Stimulated activated CD8-positive, alpha-beta memory T cell treated with anti-CD3 and anti-CD28 coated beads, Interleukin-4, amount 100 ng/mL, for 1 hour (primary cell): Measurements from ENCODE around the gene NUDC.
"Not testable (repeated sequence)": the region's sequence is repeated elsewhere in the genome, so short reads cannot be mapped to it uniquely, and the experiment has no call there.

Experiments
- DNase-seq, 2 donors: peaks; one replicate each; pipeline ENCODE4 v3.0.0-alpha.2; 2020; ENCODE audit warnings: low read depth in 2 of 2, low spot score in 1 of 2

NUDC gene

DNA sequence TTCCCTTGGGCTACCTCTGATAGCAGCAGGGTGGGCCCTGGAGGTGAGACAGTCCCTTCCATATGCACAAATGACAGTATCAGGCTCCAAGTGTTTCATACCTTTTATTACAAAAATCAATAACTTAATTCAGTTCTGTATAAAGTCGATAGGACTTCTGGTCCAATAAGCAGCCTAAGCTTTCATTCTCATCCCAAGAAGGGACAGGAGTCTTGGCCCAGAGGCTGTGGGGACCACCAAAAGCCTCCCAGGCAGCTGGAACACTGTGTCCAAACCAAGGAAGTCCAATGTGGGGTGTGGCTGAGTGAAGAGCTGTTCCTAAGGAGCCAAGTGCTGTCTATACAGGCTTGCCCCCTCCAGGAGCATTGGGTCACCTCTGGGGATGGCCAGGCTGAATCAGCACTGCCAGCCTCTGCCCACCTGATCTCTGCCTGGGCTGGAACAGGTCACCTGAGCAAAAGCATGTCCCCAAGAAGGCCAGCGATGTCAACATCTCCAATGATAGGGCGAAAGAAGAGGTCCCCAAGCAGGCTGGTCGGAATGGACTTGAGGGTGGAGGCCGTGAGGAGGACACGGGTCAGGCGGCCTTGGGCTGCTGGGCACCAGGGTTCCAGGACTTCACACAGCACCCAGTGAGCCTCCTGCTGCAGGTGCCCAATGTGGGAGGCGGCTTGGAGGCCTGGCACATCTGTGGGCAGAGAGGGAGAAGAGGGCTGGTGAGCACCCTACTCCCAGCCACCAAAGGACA, 10.0 kb upstream of the NUDC start:
- no peak for DNase-seq

- DNase-seq = no peak
Measured at GRCh38 chr1:26912147-26912490, 9.4 kb upstream of the NUDC start.

GRCh38 chr1:26913389-26913753, 8.2 kb upstream of the NUDC start:
- DNase-seq = no peak

DNA sequence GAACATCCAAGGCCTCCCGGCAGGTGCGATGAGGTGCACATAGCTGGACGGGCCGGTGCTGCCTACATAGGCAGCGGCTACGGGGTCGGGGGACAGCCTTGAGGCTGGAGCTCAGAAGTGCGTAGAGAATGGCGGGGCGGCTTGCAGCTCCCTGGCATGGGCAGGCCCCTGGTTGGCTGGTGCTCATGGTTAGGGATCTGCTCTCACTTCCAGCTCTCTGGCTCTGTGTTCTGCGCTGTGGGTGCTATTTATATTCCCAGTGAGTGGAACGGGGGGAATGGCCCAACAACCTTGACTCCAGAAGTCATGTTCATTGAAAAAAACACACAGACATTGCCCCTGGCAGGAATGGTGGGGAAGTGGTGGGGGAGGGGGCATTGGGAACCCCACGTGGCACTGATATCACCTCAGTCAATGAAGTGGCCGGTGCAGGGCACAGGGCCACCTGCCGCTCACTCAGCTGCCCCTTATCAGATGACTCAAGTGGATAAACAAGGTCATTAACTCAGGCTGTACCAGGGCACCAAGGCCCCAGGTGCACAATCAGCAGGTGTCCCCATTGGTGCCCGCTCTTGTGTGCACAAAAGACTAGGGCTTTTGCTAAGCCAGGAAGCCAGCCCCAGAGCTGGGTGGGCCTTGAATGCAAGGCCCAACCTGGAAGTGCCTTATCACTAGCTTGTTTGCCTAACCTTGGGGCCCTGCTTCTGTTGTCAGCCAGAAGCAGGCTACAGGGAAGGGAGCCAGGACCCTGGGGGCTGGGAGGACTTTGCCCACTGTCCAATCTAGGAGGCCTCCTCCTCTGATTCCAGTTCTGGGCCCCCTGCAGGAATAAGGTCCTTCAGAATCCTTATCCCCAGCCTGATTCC, 7.6 kb upstream of the NUDC start, which contains the start of gene NR0B2:
NR0B2 (minus strand) TSS at position 222 of the 866 bp plus-strand sequence; CDS start at position 187, 35 bp downstream.
- no peak for DNase-seq

- no peak for DNase-seq
Measured at GRCh38 chr1:26915204-26915842, 6.2 kb upstream of the NUDC start.

DNA sequence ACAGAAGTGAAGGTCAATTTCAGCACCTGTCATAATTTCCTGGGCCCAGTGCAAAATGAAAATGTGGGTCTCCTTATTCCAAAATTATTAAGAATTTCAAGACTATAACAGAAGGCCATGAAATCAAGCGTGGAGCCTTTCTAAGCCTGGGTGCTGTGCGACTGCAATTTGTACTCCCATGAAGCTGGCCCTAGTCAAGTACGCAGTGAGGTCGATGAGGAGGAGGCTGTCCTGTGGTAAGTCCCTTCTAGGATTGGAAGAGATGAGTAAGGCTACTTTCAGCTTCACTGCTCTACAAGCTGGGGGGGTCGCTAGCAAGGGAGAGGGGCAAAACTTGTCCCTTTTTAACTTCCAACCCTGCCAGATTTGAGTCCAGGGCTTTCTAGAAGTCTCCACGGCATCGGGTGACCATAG, 410 bp upstream of the NUDC start:
- no peak for DNase-seq

GRCh38 chr1:26922431-26922729, 837 bp downstream of the NUDC start:
- no peak for DNase-seq

GRCh38 chr1:26922901-26923300, 1.4 kb downstream of the NUDC start:
- DNase-seq = no peak

DNA sequence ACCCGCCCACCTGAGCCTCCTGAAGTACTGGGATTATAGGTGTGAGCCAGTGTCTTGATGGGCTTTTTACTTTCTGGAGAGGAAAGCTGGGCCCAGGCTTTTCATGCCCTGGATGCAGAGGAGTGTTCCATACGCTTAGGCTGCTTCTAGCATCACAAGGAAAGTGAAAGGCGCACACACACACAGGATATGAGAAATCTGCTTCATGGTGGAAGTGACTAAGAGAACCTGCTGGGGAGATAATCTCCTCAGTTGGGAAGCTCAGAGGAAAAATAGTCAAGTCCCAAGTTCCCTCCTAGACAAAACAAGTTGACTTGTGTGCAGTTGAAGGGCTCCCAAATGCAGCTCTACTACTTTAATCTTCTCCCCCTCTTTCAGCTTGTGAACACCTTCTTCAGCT, 2.2 kb downstream of the NUDC start:
- DNase-seq = no peak

DNA sequence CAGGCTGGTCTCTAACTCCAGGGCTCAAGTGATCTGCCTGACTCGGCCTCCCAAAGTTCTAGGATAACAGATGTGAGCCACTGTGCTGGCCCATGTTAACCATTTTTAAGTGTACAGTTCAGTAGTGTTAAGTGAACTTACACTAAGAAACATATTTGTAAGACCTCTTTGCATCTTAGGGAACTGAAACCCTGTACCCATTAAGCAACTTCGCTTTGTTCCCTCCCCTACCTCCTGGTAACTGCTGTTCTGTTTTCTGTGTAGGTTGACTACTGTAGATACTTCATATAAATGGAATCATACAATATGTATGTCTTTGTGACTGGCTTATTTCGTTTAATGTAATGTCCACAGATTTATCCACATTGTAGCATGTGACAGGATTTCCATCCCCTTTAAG, 11.0 kb downstream of the NUDC start:
- DNase-seq = no peak

DNA sequence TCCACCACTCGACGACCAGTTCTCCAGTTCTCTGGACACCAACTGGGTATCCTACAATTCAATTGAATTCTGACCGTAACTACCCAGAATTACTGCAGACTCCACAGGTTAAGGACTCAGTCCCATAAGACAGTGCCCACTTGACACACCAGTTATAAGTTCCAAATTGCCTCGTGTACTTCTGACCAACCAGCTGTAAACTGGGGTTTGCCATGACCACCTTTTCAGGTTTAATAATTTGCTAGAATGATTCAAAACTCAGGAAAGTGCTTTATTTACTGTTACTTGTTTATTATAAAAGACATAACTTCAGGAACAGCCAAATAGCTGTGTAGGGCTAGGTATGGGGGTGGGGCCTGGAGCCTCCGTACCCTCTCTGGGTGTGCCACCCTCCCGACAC, 15.3 kb downstream of the NUDC start:
- no peak for DNase-seq

GRCh38 chr1:26938004-26938658, 16.6 kb downstream of the NUDC start:
- DNase-seq = no peak

DNA sequence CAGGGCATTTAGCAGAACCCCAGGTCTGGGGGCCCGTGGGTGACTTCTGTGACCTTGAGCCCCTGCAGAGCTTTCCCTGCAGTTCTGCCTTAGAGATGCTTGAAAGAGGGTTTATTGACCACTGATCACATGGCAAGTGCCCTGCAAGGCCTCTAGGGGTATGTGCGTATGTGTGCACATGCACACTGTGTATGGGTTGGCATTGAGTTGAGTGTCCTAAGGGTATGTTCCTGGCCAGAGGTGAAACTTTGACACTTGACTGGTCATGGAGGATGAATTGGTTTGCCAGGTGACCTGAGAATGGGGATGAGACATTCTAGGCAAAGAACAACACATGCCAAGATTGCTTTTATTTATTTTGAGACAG, 17.1 kb downstream of the NUDC start:
- no peak for DNase-seq

DNA sequence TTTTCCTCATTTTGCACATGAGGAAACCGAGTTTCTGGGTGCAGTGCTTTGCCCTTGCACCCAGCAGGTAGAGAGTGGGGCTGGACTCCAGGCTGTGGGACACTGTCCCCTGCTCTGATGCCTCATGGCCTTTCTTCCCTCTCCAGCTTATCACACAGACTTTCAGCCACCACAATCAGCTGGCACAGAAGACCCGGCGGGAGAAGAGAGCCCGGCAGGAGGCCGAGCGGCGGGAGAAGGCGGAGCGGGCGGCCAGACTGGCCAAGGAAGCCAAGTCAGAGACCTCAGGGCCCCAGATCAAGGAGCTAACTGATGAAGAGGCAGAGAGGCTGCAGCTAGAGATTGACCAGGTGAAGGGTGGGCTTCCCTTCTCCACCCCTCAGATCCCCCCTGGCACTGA, 19.8 kb downstream of the NUDC start:
- no peak for DNase-seq

DNA sequence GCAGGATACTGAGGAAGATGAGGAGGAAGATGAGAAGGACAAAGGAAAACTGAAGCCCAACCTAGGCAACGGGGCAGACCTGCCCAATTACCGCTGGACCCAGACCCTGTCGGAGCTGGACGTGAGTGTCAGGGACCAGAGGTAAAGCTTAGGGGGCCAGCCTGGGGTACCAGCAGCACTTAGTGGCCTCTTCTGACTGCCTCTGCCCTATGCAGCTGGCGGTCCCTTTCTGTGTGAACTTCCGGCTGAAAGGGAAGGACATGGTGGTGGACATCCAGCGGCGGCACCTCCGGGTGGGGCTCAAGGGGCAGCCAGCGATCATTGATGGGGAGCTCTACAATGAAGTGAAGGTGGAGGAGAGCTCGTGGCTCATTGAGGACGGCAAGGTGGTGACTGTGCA, 21.1 kb downstream of the NUDC start:
- DNase-seq = no peak

DNA sequence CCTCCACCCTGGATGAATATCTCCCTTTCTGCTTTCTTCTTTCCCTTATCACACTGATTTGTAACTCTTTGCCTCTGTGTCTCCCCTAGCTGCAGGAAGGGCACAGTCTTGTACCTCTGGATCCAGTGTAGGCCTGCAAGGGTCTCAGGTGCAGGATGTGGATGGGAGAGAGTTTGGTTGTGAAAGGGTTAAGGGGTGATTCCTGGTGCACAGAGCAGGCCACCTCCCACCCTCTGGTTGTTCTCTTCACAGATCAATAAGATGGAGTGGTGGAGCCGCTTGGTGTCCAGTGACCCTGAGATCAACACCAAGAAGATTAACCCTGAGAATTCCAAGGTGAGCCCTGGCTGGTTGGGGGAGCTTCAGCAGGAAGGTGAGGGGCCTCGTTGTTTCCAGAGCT, 23.6 kb downstream of the NUDC start:
- no peak for DNase-seq

- no peak for DNase-seq
Measured at GRCh38 chr1:26945728-26946127, 24.2 kb downstream of the NUDC start.

DNA sequence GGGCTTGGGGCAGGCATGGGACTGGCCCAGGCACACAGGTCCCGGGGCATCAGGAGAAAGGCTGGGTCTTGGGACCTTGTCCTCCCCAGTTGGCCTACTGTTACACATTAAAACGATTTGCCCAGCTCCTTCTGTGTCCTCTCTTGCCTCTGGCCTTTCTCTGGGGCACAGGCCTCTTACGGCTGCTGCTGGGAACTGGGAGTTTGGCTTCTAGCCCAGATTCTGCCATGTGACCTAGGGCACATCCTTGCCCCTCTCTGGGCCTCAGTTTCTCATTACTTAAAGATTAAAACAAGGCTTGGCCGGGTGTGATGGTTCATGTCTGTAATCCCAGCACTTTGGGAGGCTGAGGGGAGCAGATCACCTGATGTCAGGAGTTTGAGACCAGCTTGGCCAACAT, 24.7 kb downstream of the NUDC start:
- no peak for DNase-seq

- DNase-seq = not testable (repeated sequence)
Measured at GRCh38 chr1:26948725-26949057, 27.1 kb downstream of the NUDC start.

DNA sequence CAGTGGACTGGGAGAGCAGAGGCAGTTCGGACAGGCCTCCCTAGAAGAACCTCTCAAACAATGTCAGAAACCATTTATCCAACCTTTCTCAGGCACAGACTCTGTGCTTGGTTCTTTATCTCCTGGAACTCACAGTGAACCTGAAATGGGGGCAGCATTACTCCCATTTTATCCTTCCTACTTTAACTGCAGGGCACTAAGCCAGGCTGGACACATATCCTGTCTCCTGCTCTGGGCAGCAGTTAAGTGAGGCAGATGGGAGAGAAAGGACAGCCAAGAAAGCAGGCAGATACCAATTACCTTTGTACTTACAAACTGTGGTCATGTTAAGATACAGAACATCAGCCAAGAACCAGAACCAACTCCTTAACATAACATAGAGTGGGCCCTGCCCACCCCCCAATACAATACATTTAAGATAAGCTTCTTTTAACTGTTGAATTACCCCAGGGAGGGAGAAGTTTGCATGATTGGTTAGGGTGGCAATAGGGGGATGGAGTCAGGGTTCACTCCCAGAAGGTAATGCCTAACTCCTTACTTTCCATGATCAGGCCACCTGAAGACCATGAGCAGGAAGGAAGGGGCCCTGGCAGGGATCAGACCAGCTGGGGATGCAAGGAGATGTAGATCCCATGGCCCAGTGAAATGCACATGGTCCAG, 27.9 kb downstream of the NUDC start:
- DNase-seq = no peak

GRCh38 chr1:26949926-26950319, 28.4 kb downstream of the NUDC start:
- no peak for DNase-seq

- DNase-seq = no peak
Measured at GRCh38 chr1:26950602-26951001, 29.1 kb downstream of the NUDC start.
